Measurements from ENCODE around the gene ANKDD1A. TPM values are rescaled to one million over a fixed set of nuclear protein-coding genes. Genes with fewer than 3 reads are reported as not detected.

The ANKDD1A gene
- polyA plus RNA-seq, 4 donors = 0.81 to 3.9 (median 1.7) TPM; not detected in 1

DNA sequence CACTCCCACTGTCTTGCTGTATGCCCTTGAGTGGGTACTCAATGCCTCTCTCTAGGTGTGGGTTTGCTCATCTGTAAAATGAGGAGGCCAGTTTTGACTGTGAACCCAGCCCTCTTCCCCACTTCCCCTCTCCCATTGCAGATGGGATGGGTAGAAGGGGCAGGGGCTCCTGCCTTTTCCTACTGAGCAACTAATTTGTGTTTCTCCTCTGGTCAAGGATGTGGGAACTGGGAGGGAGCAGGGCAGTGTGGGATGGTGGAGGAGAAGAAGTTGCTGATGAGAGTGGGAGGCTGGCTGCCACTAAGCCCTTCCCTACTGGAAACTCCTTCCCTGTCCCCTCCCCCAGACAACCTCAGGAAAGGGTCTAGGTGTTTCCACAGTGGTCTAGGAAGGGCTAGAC is 20.1 kb upstream of the ANKDD1A start:
- FAIRE-seq (no peak), DNase-seq (no peak)
- Histone ChIP-seq H3K27me3 (ENCODE audit: control insufficient read depth in 3 of 3, insufficient read depth in 3 of 3, low read length in 3 of 3) (no peaks in the 10 kb centered on the region), H3K36me3 (ENCODE audit: control insufficient read depth in 3 of 3, insufficient read depth in 2 of 3, low read depth in 1 of 3, low read length in 3 of 3) (no peaks in the 10 kb centered on the region), H3K9me3 (ENCODE audit: control insufficient read depth in 2 of 2, insufficient read depth in 1 of 2, low read depth in 1 of 2, low read length in 1 of 2) (no peaks in the 10 kb centered on the region), H3K4me1 (ENCODE audit: control insufficient read depth in 3 of 3, insufficient read depth in 2 of 3, low read depth in 1 of 3, low read length in 2 of 3) (peaks cover 0 to 44% (median 18%) of the 10 kb centered on the region in 3 donors), H3K4me3 (ENCODE audit: low read depth in 1 of 3, low read length in 3 of 3) (no peak overlapping the region), H3K27ac (ENCODE audit: low read depth in 1 of 3, low read length in 2 of 3) (peak overlapping the region in 2 of 3 donors; percentile 28 to 91)

- no peaks in the 10 kb centered on the region for H3K27me3 ChIP-seq (ENCODE audit: control insufficient read depth in 3 of 3, insufficient read depth in 3 of 3, low read length in 3 of 3)
- no peaks in the 10 kb centered on the region for H3K9me3 ChIP-seq (ENCODE audit: control insufficient read depth in 2 of 2, insufficient read depth in 1 of 2, low read depth in 1 of 2, low read length in 1 of 2)
- no peak for DNase-seq
- H3K36me3 ChIP-seq (ENCODE audit: control insufficient read depth in 3 of 3, insufficient read depth in 2 of 3, low read depth in 1 of 3, low read length in 3 of 3) = no peaks in the 10 kb centered on the region
- FAIRE-seq = no peak
- WGBS, 3 donors = 75 to 89% (median 84%) methylated on average over 8 of the region's 8 CpGs
- no peak overlapping the region for H3K4me3 ChIP-seq (ENCODE audit: low read depth in 1 of 3, low read length in 3 of 3)
- peaks cover 0 to 58% (median 29%) of the 10 kb centered on the region in 3 donors for H3K4me1 ChIP-seq (ENCODE audit: control insufficient read depth in 3 of 3, insufficient read depth in 2 of 3, low read depth in 1 of 3, low read length in 2 of 3)
- peak overlapping the region; percentile 64 to 100 (median 91) for H3K27ac ChIP-seq (ENCODE audit: low read depth in 1 of 3, low read length in 2 of 3)
Observed at GRCh38 chr15:64892847-64893403, 18.8 kb upstream of the ANKDD1A start.

DNA sequence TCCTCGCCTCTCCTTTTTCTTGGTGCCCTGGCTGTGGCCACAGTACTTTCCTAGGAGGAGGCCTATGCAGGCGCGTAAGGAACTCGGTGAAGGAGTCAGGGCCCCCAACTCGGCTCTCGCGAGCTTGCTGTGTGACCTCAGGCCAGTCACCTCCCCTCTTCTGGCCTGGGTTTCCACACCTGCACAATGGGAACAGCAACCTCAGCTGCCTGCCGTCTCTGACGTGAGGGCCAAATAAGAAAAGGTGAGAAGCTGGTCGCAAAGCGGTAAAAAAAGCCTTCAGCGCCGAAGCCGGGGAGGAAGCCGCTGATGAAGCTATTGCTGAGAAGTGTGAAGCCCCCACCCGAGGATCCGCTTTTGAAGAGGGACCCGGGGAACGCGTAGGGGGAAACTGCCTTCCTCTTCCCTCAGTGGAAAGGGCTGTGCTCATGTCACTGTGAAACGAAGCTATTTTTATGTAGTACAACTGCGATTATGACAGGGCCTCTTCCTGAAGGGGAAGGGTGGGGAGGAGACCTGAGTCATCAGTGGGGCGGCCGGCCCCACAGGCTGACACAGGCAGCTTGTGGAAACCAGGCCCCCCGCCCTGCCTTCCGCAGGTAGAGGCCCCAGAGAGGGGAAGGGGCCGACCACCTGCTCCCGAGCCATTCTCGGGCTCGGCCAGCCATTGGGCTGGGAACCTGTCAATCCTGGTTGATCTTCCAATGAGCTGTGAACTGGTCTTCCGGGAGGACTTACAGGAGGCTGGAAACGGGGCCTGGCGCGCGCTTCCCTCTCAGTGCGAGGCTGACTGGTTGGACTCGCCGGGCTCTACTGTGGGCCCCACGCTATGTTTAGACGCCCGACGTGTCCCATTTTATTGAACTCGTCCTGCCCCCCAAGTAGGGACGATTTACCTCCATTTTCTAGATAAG is 18.0 kb upstream of the ANKDD1A start:
- FAIRE-seq (no peak), DNase-seq (peak; percentile 82 to 100)
- peak overlapping the region; percentile 83 to 100 (median 91) for H3K27ac ChIP-seq (ENCODE audit: low read depth in 1 of 3, low read length in 2 of 3)
- no peaks in the 10 kb centered on the region for H3K9me3 ChIP-seq (ENCODE audit: control insufficient read depth in 2 of 2, insufficient read depth in 1 of 2, low read depth in 1 of 2, low read length in 1 of 2)
- no peaks in the 10 kb centered on the region for H3K36me3 ChIP-seq (ENCODE audit: control insufficient read depth in 3 of 3, insufficient read depth in 2 of 3, low read depth in 1 of 3, low read length in 3 of 3)
- H3K27me3 ChIP-seq (ENCODE audit: control insufficient read depth in 3 of 3, insufficient read depth in 3 of 3, low read length in 3 of 3) = no peaks in the 10 kb centered on the region
- peaks cover 0 to 58% (median 29%) of the 10 kb centered on the region in 3 donors for H3K4me1 ChIP-seq (ENCODE audit: control insufficient read depth in 3 of 3, insufficient read depth in 2 of 3, low read depth in 1 of 3, low read length in 2 of 3)
- WGBS, 3 donors = 24 to 63% (median 49%) methylated on average over 43 to 44 of the region's 44 CpGs
- H3K4me3 ChIP-seq (ENCODE audit: low read depth in 1 of 3, low read length in 3 of 3) = peak overlapping the region in 1 of 3 donors; percentile 52

GRCh38 chr15:64894395-64895056 is 17.2 kb upstream of the ANKDD1A start:
- peak overlapping the region; percentile 83 to 100 (median 91) for H3K27ac ChIP-seq (ENCODE audit: low read depth in 1 of 3, low read length in 2 of 3)
- peak overlapping the region in 2 of 3 donors; percentile 7 to 52 for H3K4me3 ChIP-seq (ENCODE audit: low read depth in 1 of 3, low read length in 3 of 3)
- WGBS, 3 donors = 34 to 80% (median 42%) methylated on average over 16 to 20 of the region's 20 CpGs
- H3K27me3 ChIP-seq (ENCODE audit: control insufficient read depth in 3 of 3, insufficient read depth in 3 of 3, low read length in 3 of 3) = no peaks in the 10 kb centered on the region
- no peaks in the 10 kb centered on the region for H3K9me3 ChIP-seq (ENCODE audit: control insufficient read depth in 2 of 2, insufficient read depth in 1 of 2, low read depth in 1 of 2, low read length in 1 of 2)
- H3K4me1 ChIP-seq (ENCODE audit: control insufficient read depth in 3 of 3, insufficient read depth in 2 of 3, low read depth in 1 of 3, low read length in 2 of 3) = peaks cover 0 to 58% (median 29%) of the 10 kb centered on the region in 3 donors
- peak; percentile 64 to 83 for DNase-seq
- no peaks in the 10 kb centered on the region for H3K36me3 ChIP-seq (ENCODE audit: control insufficient read depth in 3 of 3, insufficient read depth in 2 of 3, low read depth in 1 of 3, low read length in 3 of 3)
- FAIRE-seq = no peak

DNA sequence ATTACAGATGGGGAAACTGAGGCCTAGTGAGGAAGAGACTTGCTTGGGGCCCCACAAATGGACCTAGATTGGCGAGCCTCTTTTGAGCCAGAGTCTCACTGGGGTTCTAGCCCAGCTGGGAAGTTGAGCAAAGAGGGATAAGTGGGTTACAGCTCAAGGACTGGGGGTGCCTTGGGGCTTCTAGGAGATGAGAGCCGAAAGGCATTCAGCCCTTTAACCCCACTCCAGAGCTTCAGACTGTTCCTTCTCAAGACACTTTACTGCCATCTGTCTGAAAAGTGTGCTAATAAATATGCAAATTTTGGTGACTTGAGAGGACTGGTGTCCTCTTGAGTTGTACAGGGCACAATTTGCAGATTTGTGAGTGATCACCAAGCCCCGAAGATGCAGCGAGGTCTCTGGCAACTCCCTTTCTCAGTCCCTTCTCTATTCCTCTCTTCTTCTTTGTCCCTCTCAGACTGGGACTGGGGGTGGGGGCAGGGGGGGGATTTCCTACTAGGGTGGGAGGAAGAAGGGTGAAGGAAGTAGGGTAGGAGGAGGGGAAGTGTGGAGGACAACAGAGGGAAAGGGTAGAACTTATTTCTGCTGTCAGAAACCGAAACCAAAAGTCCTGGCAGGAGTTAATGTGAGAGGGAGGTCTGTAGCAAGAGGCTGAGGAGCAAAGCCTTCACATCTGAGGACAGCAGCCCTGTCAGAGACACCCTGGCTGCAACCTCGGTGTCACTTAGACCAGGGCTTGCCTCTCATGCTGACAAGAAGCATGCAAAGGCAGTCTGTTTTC is 16.2 kb upstream of the ANKDD1A start:
- WGBS, 3 donors = 22 to 45% (median 35%) methylated on average over 6 of the region's 6 CpGs
- no peaks in the 10 kb centered on the region for H3K36me3 ChIP-seq (ENCODE audit: control insufficient read depth in 3 of 3, insufficient read depth in 2 of 3, low read depth in 1 of 3, low read length in 3 of 3)
- FAIRE-seq (no peak), DNase-seq (peak; percentile 75 to 84)
- H3K27ac ChIP-seq (ENCODE audit: low read depth in 1 of 3, low read length in 2 of 3) = peak overlapping the region; percentile 71 to 100 (median 91)
- H3K27me3 ChIP-seq (ENCODE audit: control insufficient read depth in 3 of 3, insufficient read depth in 3 of 3, low read length in 3 of 3) = no peaks in the 10 kb centered on the region
- H3K4me3 ChIP-seq (ENCODE audit: low read depth in 1 of 3, low read length in 3 of 3) = peak overlapping the region in 2 of 3 donors; percentile 7 to 52
- peaks cover 0 to 58% (median 29%) of the 10 kb centered on the region in 3 donors for H3K4me1 ChIP-seq (ENCODE audit: control insufficient read depth in 3 of 3, insufficient read depth in 2 of 3, low read depth in 1 of 3, low read length in 2 of 3)
- peaks cover 0 to 2% of the 10 kb centered on the region in 2 donors for H3K9me3 ChIP-seq (ENCODE audit: control insufficient read depth in 2 of 2, insufficient read depth in 1 of 2, low read depth in 1 of 2, low read length in 1 of 2)

DNA sequence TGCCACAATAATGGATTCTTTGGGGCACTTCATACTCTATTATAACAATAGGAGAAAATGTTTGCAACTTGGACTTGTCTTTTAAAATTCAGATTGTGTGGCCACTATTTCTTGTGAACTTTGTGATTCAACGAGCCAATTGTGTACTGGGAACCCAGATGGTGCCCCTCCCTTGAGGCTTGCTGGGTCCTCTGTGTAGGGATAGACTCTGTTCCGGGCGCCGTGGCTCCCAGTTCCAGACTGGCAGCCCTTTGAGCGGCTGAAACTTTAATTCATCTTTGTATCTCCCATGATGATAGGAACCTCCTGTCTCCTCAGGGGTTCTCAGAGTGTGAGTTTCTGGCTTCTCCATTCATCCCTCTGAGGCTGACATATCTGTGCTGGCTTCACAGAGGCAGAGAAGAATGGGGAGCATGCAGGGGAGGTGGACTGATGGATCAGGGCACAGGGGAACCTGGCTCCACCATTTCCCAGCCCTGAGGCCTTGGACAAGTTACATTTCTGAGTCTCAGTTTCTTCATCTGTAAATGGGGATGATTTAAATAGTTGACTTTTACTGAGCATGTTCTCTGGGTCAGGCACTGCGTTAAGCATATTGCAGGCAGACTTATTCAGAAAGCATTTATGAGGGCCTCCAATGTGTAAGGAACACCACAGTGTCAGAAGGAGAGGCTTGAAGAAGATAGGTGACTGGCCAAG is 15.2 kb upstream of the ANKDD1A start:
- 80 to 83% (median 80%) methylated on average over 6 of the region's 6 CpGs for WGBS, 3 donors
- Histone ChIP-seq H3K27ac (ENCODE audit: low read depth in 1 of 3, low read length in 2 of 3) (peak overlapping the region; percentile 71 to 100 (median 91)), H3K9me3 (ENCODE audit: control insufficient read depth in 2 of 2, insufficient read depth in 1 of 2, low read depth in 1 of 2, low read length in 1 of 2) (peaks cover 0 to 11% of the 10 kb centered on the region in 2 donors), H3K27me3 (ENCODE audit: control insufficient read depth in 3 of 3, insufficient read depth in 3 of 3, low read length in 3 of 3) (no peaks in the 10 kb centered on the region), H3K36me3 (ENCODE audit: control insufficient read depth in 3 of 3, insufficient read depth in 2 of 3, low read depth in 1 of 3, low read length in 3 of 3) (no peaks in the 10 kb centered on the region), H3K4me1 (ENCODE audit: control insufficient read depth in 3 of 3, insufficient read depth in 2 of 3, low read depth in 1 of 3, low read length in 2 of 3) (peaks cover 0 to 58% (median 29%) of the 10 kb centered on the region in 3 donors), H3K4me3 (ENCODE audit: low read depth in 1 of 3, low read length in 3 of 3) (no peak overlapping the region)
- DNase-seq (no peak), FAIRE-seq (no peak)

GRCh38 chr15:64897345-64897985 is 14.2 kb upstream of the ANKDD1A start:
- FAIRE-seq = no peak
- peak in 1 of 2 donors; percentile 47 for DNase-seq
- 38 to 61% (median 56%) methylated on average over 6 of the region's 6 CpGs for WGBS, 3 donors
- Histone ChIP-seq H3K4me1 (ENCODE audit: control insufficient read depth in 3 of 3, insufficient read depth in 2 of 3, low read depth in 1 of 3, low read length in 2 of 3) (peaks cover 0 to 52% (median 29%) of the 10 kb centered on the region in 3 donors), H3K27me3 (ENCODE audit: control insufficient read depth in 3 of 3, insufficient read depth in 3 of 3, low read length in 3 of 3) (no peaks in the 10 kb centered on the region), H3K27ac (ENCODE audit: low read depth in 1 of 3, low read length in 2 of 3) (peak overlapping the region; percentile 22 to 100 (median 91)), H3K9me3 (ENCODE audit: control insufficient read depth in 2 of 2, insufficient read depth in 1 of 2, low read depth in 1 of 2, low read length in 1 of 2) (peaks cover 0 to 12% of the 10 kb centered on the region in 2 donors), H3K36me3 (ENCODE audit: control insufficient read depth in 3 of 3, insufficient read depth in 2 of 3, low read depth in 1 of 3, low read length in 3 of 3) (no peaks in the 10 kb centered on the region), H3K4me3 (ENCODE audit: low read depth in 1 of 3, low read length in 3 of 3) (no peak overlapping the region)

Data from small intestine (tissue), 7 donors.